Measurements from ENCODE around the gene KLHL12. TPM values are rescaled to one million over a fixed set of nuclear protein-coding genes. Genes with fewer than 3 reads are reported as not detected.

The KLHL12 gene
- polyA plus RNA-seq, 1 donor from 2014 or later = 62.8 TPM

DNA sequence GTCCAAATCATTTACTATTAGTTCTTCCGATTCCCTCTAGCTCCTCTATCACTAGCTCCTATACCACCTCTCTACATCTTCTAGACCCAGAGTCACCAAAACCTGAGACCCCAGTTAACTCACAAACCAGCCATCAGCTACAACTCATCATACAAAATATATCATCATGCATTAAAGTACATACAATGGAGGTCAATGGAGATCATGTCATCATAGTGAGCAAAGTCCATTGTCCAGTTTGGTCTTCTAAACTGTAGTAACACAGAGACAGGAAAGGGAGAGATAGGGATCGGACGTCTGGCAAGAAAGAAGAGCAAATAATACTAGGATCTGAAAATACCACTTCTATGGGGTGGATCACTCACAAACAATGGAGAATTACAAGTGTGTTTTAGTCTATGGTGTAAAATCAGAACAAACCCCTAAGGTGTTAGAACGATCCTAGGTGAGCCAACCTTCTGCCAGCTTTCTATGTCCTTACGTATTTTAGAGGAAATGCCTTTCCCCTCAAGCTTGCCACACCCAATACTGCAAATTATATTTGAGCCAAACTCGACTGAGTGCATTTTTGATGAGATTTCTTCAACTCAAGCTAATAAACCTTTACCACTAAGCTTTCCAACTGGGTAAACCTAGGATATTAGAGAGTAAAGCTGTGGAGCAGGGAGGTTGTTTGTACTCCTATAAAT lies 27.2 kb upstream of the KLHL12 start:
- no peak overlapping the region for H3K9ac ChIP-seq (ENCODE audit: low read length)
- no peak for TF ChIP-seq TAF1 (IDR thresholded peaks at IDR 0.05; ENCODE audit: low read depth)
- no peaks in the 10 kb centered on the region for H3K27me3 ChIP-seq (ENCODE audit: insufficient read depth, low read depth, low read length)
- peaks cover 48% of the 10 kb centered on the region for H3K79me2 ChIP-seq (replicated peaks; ENCODE audit: insufficient read depth, low read length)
- H4K20me1 ChIP-seq (ENCODE audit: insufficient read depth) = no peaks in the 10 kb centered on the region
- no peaks in the 10 kb centered on the region for H3K9me2 ChIP-seq (ENCODE audit: insufficient read depth, low read length)
- no peaks in the 10 kb centered on the region for H3K9me3 ChIP-seq (ENCODE audit: low read length)
- no peaks in the 10 kb centered on the region for H3F3A ChIP-seq (ENCODE audit: insufficient read depth, low read length, poor library complexity, severe bottlenecking)
- no peaks in the 10 kb centered on the region for H3K36me3 ChIP-seq (ENCODE audit: insufficient read depth, low read length)
- H3K4me3 ChIP-seq (ENCODE audit: low read length) = no peak overlapping the region
- no peak overlapping the region for H3K4me2 ChIP-seq (ENCODE audit: low read length)
- no peak overlapping the region for H2AFZ ChIP-seq (ENCODE audit: low read depth, low read length)
- H3K27ac ChIP-seq (ENCODE audit: low read length) = no peak overlapping the region

DNA sequence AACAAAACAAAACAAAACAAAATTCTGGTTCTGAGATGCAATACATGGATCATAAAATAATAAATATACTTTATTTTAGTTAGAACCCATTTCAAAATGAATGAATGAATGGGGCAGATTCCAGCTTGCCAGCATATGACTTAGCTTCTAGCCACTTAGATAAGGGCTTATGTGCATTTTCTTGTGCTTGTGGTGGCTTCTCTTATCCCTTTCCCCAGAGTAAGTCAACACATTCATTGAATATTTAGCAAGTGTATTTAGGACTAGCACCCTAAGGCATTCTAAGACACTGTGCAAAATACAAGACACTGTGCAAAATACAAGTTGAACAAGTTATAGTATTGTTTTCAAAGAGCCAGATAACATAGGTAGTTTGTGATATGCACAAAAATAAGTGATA lies 26.4 kb upstream of the KLHL12 start:
- H3K4me2 ChIP-seq (ENCODE audit: low read length) = no peak overlapping the region
- H4K20me1 ChIP-seq (ENCODE audit: insufficient read depth) = no peaks in the 10 kb centered on the region
- H3K79me2 ChIP-seq (replicated peaks; ENCODE audit: insufficient read depth, low read length) = peaks cover 48% of the 10 kb centered on the region
- H3K4me3 ChIP-seq (ENCODE audit: low read length) = no peak overlapping the region
- no peak overlapping the region for H3K27ac ChIP-seq (ENCODE audit: low read length)
- H3K9me2 ChIP-seq (ENCODE audit: insufficient read depth, low read length) = no peaks in the 10 kb centered on the region
- no peak for TF ChIP-seq MXI1 (conservative IDR thresholded peaks at IDR 0.05; ENCODE audit: poor library complexity, severe bottlenecking)
- TF ChIP-seq EP300 (conservative IDR thresholded peaks at IDR 0.05; ENCODE audit: poor library complexity, severe bottlenecking) = no peak
- TF ChIP-seq POLR2AphosphoS5 (IDR thresholded peaks at IDR 0.05) = no peak
- TF ChIP-seq EZH2 (IDR thresholded peaks at IDR 0.05; ENCODE audit: borderline replicate concordance, insufficient read depth, low read length, poor library complexity, severe bottlenecking) = no peak
- TF ChIP-seq, protein P1, sequence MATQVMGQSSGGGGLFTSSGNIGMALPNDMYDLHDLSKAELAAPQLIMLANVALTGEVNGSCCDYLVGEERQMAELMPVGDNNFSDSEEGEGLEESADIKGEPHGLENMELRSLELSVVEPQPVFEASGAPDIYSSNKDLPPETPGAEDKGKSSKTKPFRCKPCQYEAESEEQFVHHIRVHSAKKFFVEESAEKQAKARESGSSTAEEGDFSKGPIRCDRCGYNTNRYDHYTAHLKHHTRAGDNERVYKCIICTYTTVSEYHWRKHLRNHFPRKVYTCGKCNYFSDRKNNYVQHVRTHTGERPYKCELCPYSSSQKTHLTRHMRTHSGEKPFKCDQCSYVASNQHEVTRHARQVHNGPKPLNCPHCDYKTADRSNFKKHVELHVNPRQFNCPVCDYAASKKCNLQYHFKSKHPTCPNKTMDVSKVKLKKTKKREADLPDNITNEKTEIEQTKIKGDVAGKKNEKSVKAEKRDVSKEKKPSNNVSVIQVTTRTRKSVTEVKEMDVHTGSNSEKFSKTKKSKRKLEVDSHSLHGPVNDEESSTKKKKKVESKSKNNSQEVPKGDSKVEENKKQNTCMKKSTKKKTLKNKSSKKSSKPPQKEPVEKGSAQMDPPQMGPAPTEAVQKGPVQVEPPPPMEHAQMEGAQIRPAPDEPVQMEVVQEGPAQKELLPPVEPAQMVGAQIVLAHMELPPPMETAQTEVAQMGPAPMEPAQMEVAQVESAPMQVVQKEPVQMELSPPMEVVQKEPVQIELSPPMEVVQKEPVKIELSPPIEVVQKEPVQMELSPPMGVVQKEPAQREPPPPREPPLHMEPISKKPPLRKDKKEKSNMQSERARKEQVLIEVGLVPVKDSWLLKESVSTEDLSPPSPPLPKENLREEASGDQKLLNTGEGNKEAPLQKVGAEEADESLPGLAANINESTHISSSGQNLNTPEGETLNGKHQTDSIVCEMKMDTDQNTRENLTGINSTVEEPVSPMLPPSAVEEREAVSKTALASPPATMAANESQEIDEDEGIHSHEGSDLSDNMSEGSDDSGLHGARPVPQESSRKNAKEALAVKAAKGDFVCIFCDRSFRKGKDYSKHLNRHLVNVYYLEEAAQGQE (IDR thresholded peaks at IDR 0.05; ENCODE audit: borderline replicate concordance) = no peak
- TF ChIP-seq RAD21 (conservative IDR thresholded peaks at IDR 0.05) = no peak
- TF ChIP-seq, protein P2, sequence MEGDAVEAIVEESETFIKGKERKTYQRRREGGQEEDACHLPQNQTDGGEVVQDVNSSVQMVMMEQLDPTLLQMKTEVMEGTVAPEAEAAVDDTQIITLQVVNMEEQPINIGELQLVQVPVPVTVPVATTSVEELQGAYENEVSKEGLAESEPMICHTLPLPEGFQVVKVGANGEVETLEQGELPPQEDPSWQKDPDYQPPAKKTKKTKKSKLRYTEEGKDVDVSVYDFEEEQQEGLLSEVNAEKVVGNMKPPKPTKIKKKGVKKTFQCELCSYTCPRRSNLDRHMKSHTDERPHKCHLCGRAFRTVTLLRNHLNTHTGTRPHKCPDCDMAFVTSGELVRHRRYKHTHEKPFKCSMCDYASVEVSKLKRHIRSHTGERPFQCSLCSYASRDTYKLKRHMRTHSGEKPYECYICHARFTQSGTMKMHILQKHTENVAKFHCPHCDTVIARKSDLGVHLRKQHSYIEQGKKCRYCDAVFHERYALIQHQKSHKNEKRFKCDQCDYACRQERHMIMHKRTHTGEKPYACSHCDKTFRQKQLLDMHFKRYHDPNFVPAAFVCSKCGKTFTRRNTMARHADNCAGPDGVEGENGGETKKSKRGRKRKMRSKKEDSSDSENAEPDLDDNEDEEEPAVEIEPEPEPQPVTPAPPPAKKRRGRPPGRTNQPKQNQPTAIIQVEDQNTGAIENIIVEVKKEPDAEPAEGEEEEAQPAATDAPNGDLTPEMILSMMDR (IDR thresholded peaks at IDR 0.05; ENCODE audit: poor library complexity, severe bottlenecking) = no peak
- no peak for TF ChIP-seq SMC3 (conservative IDR thresholded peaks at IDR 0.05; ENCODE audit: poor library complexity)
- H3K36me3 ChIP-seq (ENCODE audit: insufficient read depth, low read length) = no peaks in the 10 kb centered on the region
- H3K27me3 ChIP-seq (ENCODE audit: insufficient read depth, low read depth, low read length) = no peaks in the 10 kb centered on the region
- no peak overlapping the region for H2AFZ ChIP-seq (ENCODE audit: low read depth, low read length)
- no peaks in the 10 kb centered on the region for H3F3A ChIP-seq (ENCODE audit: insufficient read depth, low read length, poor library complexity, severe bottlenecking)
- no peaks in the 10 kb centered on the region for H3K9me3 ChIP-seq (ENCODE audit: low read length)
- no peak overlapping the region for H3K9ac ChIP-seq (ENCODE audit: low read length)
